ENCODE data around the gene TPRX2. TPM values are rescaled to one million over a fixed set of nuclear protein-coding genes. Genes with fewer than 3 reads are reported as not detected.

Gene TPRX2
- total and polyA plus RNA-seq, 9 donors, result not detected

GRCh38 chr19:47820410-47820809 is 38.6 kb upstream of the TPRX2 start:
- no peaks in the 10 kb centered on the region for H3K9me3 ChIP-seq
- no peaks in the 10 kb centered on the region for H3K27me3 ChIP-seq
- 56 to 73% (median 66%) methylated on average over 2 of the region's 2 CpGs for WGBS, 3 donors
- no peak for DNase-seq
- H3K27ac ChIP-seq, result no peak overlapping the region
- no peaks in the 10 kb centered on the region for H3K36me3 ChIP-seq
- TF ChIP-seq POLR2A (IDR thresholded peaks at IDR 0.05) (no peak), EP300 (IDR thresholded peaks at IDR 0.05) (no peak), CTCF (IDR thresholded peaks at IDR 0.05) (no peak)
- no peak overlapping the region for H3K4me3 ChIP-seq
- intact Hi-C loops (cut with DNase I), result no loop called here
- no peaks in the 10 kb centered on the region for H3K4me1 ChIP-seq (ENCODE audit: insufficient read depth)

- intact Hi-C loops (cut with DNase I), result no loop called here
- H3K36me3 ChIP-seq, result no peaks in the 10 kb centered on the region
- H3K4me1 ChIP-seq (ENCODE audit: insufficient read depth), result no peaks in the 10 kb centered on the region
- H3K4me3 ChIP-seq, result no peak within 1 kb of the TSS
- no peaks in the 10 kb centered on the region for H3K27me3 ChIP-seq
- no peak within 1 kb of the TSS for H3K27ac ChIP-seq
- no peaks in the 10 kb centered on the region for H3K9me3 ChIP-seq
- no peak for TF ChIP-seq CTCF (IDR thresholded peaks at IDR 0.05)
- no peak for TF ChIP-seq POLR2A (IDR thresholded peaks at IDR 0.05)
- no peak for TF ChIP-seq EP300 (IDR thresholded peaks at IDR 0.05)
- no peak for DNase-seq
- 39 to 48% (median 40%) methylated on average over 15 of the region's 15 CpGs for WGBS, 3 donors
Observed at GRCh38 chr19:47821460-47822020, 37.5 kb upstream of the TPRX2 start, which contains the start of gene CRX. TSS of gene CRX (plus strand) at chr19:47821937. CDS start at chr19:47834444, 12,507 bp downstream.

GRCh38 chr19:47824396-47824795 is 34.6 kb upstream of the TPRX2 start:
- intact Hi-C loops (cut with DNase I), result no loop called here
- no peaks in the 10 kb centered on the region for H3K4me1 ChIP-seq (ENCODE audit: insufficient read depth)
- H3K27ac ChIP-seq, result no peak overlapping the region
- TF ChIP-seq POLR2A (IDR thresholded peaks at IDR 0.05) (no peak), CTCF (IDR thresholded peaks at IDR 0.05) (no peak), EP300 (IDR thresholded peaks at IDR 0.05) (no peak)
- H3K36me3 ChIP-seq, result no peaks in the 10 kb centered on the region
- H3K9me3 ChIP-seq, result no peaks in the 10 kb centered on the region
- 75 to 90% (median 86%) methylated on average over 6 of the region's 6 CpGs for WGBS, 3 donors
- no peak overlapping the region for H3K4me3 ChIP-seq
- H3K27me3 ChIP-seq, result no peaks in the 10 kb centered on the region
- DNase-seq, result no peak

DNA sequence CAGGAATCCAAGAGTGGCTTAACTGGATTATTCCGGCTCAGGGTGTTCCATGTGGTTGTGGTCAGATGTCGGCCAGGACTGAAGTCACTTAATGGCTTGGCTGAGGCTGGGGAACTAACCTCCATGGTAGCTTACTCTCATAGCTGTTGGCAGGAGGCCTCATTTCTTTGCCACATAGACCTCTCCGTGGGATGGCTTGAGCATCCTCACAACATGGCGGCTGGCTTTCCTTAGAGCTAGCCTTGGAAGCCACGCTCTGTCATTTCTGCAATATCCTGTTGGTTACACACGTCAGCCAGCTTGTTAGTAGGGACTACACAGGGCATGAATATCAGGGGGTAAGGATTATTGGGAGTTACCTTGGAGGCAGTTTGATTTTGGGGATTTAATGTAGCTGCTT is 32.2 kb upstream of the TPRX2 start:
- DNase-seq, result no peak
- H3K9me3 ChIP-seq, result no peaks in the 10 kb centered on the region

More for the DNA sequence above, 32.2 kb upstream of the TPRX2 start:
- Histone ChIP-seq H3K27me3 (no peaks in the 10 kb centered on the region), H3K4me3 (no peak overlapping the region), H3K27ac (no peak overlapping the region), H3K4me1 (ENCODE audit: insufficient read depth) (no peaks in the 10 kb centered on the region), H3K36me3 (no peaks in the 10 kb centered on the region)
- TF ChIP-seq POLR2A (IDR thresholded peaks at IDR 0.05) (no peak), CTCF (IDR thresholded peaks at IDR 0.05) (no peak), EP300 (IDR thresholded peaks at IDR 0.05) (no peak)
- intact Hi-C loops (cut with DNase I), result no loop called here
- 80 to 98% (median 80%) methylated on average over 6 of the region's 6 CpGs for WGBS, 3 donors
